Esophagus (tissue), 2 donors: Measurements from ENCODE around the gene JOSD1. TPM values are rescaled to one million over a fixed set of nuclear protein-coding genes. Genes with fewer than 3 reads are reported as not detected.

Experiments used
- H3K27ac ChIP-seq, 2 donors: one replicate each; pipeline ENCODE4 v1.5.1; 2013; ENCODE audit warnings: low read depth in 2 of 2, mild to moderate bottlenecking in 2 of 2, inconsistent platforms in 1 of 2, low read length in 1 of 2, moderate library complexity in 1 of 2
- H3K27me3 ChIP-seq, 2 donors: one replicate each; pipeline ENCODE4 v1.6.1; 2013; ENCODE audit warnings: low read length in 2 of 2, control low read depth in 1 of 2, mild to moderate bottlenecking in 1 of 2; ENCODE audit not compliant: insufficient read depth in 2 of 2, control insufficient read depth in 1 of 2
- H3K36me3 ChIP-seq, 2 donors: one replicate each; pipeline ENCODE4 v1.6.1; 2013; ENCODE audit warnings: low read length in 1 of 2; ENCODE audit not compliant: control insufficient read depth in 2 of 2, insufficient read depth in 2 of 2
- H3K4me1 ChIP-seq, 2 donors: one replicate each; pipeline ENCODE4 v1.6.1; 2013; ENCODE audit warnings: low read length in 1 of 2; ENCODE audit not compliant: control insufficient read depth in 2 of 2, insufficient read depth in 2 of 2
- H3K4me3 ChIP-seq, 2 donors: one replicate each; pipeline ENCODE4 v1.5.1; 2013; ENCODE audit warnings: low read length in 2 of 2, mild to moderate bottlenecking in 2 of 2, low read depth in 1 of 2, moderate library complexity in 1 of 2
- H3K9me3 ChIP-seq, 2 donors: one replicate each; pipeline ENCODE4 v1.6.1; 2013; ENCODE audit warnings: mild to moderate bottlenecking in 2 of 2, low read depth in 1 of 2, low read length in 1 of 2, moderate library complexity in 1 of 2; ENCODE audit not compliant: control insufficient read depth in 2 of 2, insufficient read depth in 1 of 2
- WGBS, 2 donors: extraction: QIAGEN DNeasy Blood & Tissue Kit; methylation state at CpG; one replicate each; pipeline ENCODE4 v1.1.7; 2013; 5-methylcytosine and 5-hydroxymethylcytosine counted together
- polyA plus RNA-seq, 2 donors: library from polyadenylated mRNA; stranded (reverse); fragments of 200-250 nt; gene quantifications; one replicate each; pipeline ENCODE4 v1.2.3, GENCODE V29; 2013
- donor health status: healthy with polysubstance abuse.
- donor health status: Bipolar disorder and iron deficiency.

The JOSD1 gene
- polyA plus RNA-seq, 2 donors, result 9.2 to 16.5 TPM

- Histone ChIP-seq H3K27me3 (no peaks in the 10 kb centered on the region), H3K9me3 (no peaks in the 10 kb centered on the region), H3K27ac (no peak overlapping the region), H3K36me3 (peaks cover 11 to 31% of the 10 kb centered on the region in 2 donors), H3K4me3 (no peak overlapping the region), H3K4me1 (peaks cover 5 to 18% of the 10 kb centered on the region in 2 donors)
- WGBS, 2 donors, result 88 to 93% methylated on average over 6 of the region's 6 CpGs
These were observed 16.5 kb upstream of the JOSD1 start for GRCh38 chr22:38717244-38717643.

GRCh38 chr22:38716826-38717225, 16.1 kb upstream of the JOSD1 start:
- H3K9me3 ChIP-seq, result no peaks in the 10 kb centered on the region
- H3K4me3 ChIP-seq, result no peak overlapping the region
- H3K4me1 ChIP-seq, result peaks cover 5 to 18% of the 10 kb centered on the region in 2 donors
- no peak overlapping the region for H3K27ac ChIP-seq
- no peaks in the 10 kb centered on the region for H3K27me3 ChIP-seq
- peaks cover 11 to 31% of the 10 kb centered on the region in 2 donors for H3K36me3 ChIP-seq
- WGBS, 2 donors, result 75 to 79% methylated on average over 9 of the region's 9 CpGs

GRCh38 chr22:38716271-38716670, 15.5 kb upstream of the JOSD1 start:
- Histone ChIP-seq H3K36me3 (peaks cover 11 to 28% of the 10 kb centered on the region in 2 donors), H3K9me3 (no peaks in the 10 kb centered on the region), H3K27me3 (no peaks in the 10 kb centered on the region), H3K4me3 (no peak overlapping the region), H3K4me1 (peaks cover 5 to 18% of the 10 kb centered on the region in 2 donors), H3K27ac (no peak overlapping the region)
- WGBS, 2 donors, result 86 to 92% methylated on average over 10 of the region's 10 CpGs

GRCh38 chr22:38715852-38716251, 15.1 kb upstream of the JOSD1 start:
- no peaks in the 10 kb centered on the region for H3K9me3 ChIP-seq
- H3K36me3 ChIP-seq, result peaks cover 11 to 28% of the 10 kb centered on the region in 2 donors
- 93 to 94% methylated on average over 15 of the region's 15 CpGs for WGBS, 2 donors
- no peaks in the 10 kb centered on the region for H3K27me3 ChIP-seq
- peaks cover 5 to 18% of the 10 kb centered on the region in 2 donors for H3K4me1 ChIP-seq
- H3K27ac ChIP-seq, result no peak overlapping the region
- H3K4me3 ChIP-seq, result no peak overlapping the region

DNA sequence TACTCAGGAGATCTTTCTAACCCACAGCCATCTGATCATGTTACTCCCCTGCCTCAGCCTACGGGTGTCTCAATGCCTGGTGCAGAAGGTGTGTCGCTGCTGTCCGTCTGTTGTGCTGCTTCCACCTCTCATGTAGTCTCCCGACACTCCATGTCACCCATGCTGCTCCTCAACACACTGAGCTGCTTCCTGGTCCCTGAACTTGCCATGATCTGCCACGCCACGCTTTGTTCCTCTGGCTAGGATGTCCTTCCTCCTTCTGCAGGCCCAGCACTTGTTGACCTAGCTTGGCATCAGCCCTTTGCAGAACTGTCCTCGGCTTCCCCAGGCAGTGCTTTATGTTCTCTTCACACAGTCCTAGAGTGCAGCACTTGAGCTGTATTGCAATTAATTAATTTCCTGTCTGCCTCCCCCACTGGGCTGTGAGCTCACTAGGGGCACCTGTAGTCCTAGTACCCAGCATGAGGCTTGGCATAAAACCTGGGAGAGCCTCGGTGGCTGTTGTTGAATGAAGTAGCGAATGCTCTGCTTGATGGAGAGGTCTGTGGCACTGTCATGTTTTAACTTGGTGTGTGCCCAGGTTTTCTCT, 14.5 kb upstream of the JOSD1 start:
- WGBS, 2 donors, result 76 to 84% methylated on average over 9 of the region's 9 CpGs
- H3K27ac ChIP-seq, result peak overlapping the region in 1 of 2 donors; percentile 53
- H3K36me3 ChIP-seq, result peaks cover 11 to 28% of the 10 kb centered on the region in 2 donors
- H3K4me3 ChIP-seq, result no peak overlapping the region
- peaks cover 5 to 18% of the 10 kb centered on the region in 2 donors for H3K4me1 ChIP-seq
- H3K9me3 ChIP-seq, result no peaks in the 10 kb centered on the region
- H3K27me3 ChIP-seq, result no peaks in the 10 kb centered on the region

- H3K4me1 ChIP-seq, result peaks cover 5 to 18% of the 10 kb centered on the region in 2 donors
- no peaks in the 10 kb centered on the region for H3K9me3 ChIP-seq
- H3K27me3 ChIP-seq, result no peaks in the 10 kb centered on the region
- no peak overlapping the region for H3K27ac ChIP-seq
- peaks cover 11 to 28% of the 10 kb centered on the region in 2 donors for H3K36me3 ChIP-seq
- 86 to 90% methylated on average over 8 of the region's 8 CpGs for WGBS, 2 donors
- H3K4me3 ChIP-seq, result no peak overlapping the region
These were observed 13.2 kb upstream of the JOSD1 start for GRCh38 chr22:38713921-38714320.

DNA sequence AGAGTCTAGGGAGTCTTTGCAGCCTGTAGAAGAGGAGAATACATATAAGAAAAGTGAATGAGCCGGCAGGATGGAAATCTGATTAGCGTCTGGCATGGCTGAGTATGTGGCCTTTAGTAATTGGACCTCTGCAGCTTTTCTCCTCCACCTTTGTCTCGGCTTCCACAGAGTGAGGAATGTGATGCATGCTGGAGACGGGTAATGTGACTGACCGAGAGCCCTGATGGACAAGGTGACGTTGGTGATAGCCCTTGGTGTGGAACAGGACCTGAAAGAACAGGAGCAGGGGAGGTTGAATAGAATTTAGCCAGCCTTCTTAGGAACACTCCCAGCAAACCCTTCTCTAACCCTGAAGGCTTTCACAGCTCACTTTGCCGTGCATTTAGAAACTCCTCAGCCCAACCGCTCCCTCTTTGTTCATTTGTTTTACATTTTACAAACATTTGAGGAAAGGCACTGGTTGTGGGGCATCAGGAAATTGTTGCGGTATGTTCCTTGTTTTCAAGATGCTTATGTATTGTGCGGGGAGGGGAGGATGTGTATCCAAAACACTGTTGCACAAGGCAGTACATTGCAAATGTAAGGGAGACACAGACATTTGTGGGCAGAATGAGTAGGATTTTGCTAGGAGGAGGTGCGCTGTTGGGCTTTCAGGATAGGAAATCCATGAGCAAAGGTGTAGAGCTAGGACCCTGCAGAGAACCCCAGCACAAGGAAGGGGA, 11.9 kb upstream of the JOSD1 start:
- Histone ChIP-seq H3K27me3 (no peaks in the 10 kb centered on the region), H3K9me3 (no peaks in the 10 kb centered on the region), H3K27ac (no peak overlapping the region), H3K4me1 (peaks cover 5 to 20% of the 10 kb centered on the region in 2 donors), H3K36me3 (peaks cover 14 to 28% of the 10 kb centered on the region in 2 donors), H3K4me3 (no peak overlapping the region)
- 86 to 91% methylated on average over 11 of the region's 11 CpGs for WGBS, 2 donors

DNA sequence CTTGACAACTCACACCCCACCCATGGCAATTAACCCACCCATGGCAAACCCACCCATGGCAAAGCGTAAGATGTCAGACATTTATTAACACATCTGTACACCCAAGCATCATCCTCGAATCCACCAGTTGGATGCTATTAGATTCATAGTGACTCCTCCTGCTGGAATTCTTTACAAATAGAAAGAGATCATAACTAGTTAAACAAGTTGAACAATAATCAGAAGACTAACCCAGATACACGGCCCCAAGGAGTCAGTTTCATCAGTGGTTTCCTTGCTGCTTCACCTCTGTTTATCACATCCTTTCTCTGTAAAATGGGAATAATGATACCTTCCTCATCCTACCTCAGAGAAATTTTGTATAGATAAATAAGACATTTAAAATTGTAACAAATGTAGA, 10.1 kb upstream of the JOSD1 start:
- WGBS, 2 donors, result 60% methylated on average over 3 of the region's 3 CpGs
- H3K4me3 ChIP-seq, result no peak overlapping the region
- peaks cover 5 to 19% of the 10 kb centered on the region in 2 donors for H3K4me1 ChIP-seq
- H3K27me3 ChIP-seq, result no peaks in the 10 kb centered on the region
- H3K9me3 ChIP-seq, result no peaks in the 10 kb centered on the region
- no peak overlapping the region for H3K27ac ChIP-seq
- H3K36me3 ChIP-seq, result peaks cover 3 to 14% of the 10 kb centered on the region in 2 donors

DNA sequence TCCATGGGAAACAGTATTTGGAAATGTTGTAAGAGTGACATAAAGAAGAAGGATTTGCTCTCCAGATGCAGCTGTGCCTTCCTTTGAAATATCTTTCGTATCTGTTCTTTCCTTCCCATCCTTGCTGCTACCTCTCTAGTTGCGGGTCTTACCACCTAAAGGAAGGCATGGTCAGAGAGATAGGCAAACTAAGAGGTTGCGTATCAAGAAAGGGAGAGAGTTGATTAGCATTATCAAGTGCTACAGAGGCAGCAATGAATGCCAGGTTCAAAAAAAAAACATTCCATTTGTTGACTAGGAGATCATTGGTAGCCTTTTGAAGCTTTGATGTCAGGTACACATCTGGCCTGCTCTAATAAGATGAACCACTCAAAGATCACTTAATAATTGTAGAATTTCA, 9.6 kb upstream of the JOSD1 start:
- Histone ChIP-seq H3K4me1 (peaks cover 3 to 15% of the 10 kb centered on the region in 2 donors), H3K27me3 (no peaks in the 10 kb centered on the region), H3K36me3 (peaks cover 3 to 11% of the 10 kb centered on the region in 2 donors), H3K4me3 (no peak overlapping the region), H3K9me3 (no peaks in the 10 kb centered on the region), H3K27ac (no peak overlapping the region)
- 98 to 99% methylated on average over 3 of the region's 3 CpGs for WGBS, 2 donors
